H1 (cell line): ENCODE results near the gene AHDC1. TPM values are rescaled to one million over a fixed set of nuclear protein-coding genes. Genes with fewer than 3 reads are reported as not detected.

Experiments
- CTCF ChIA-PET: fragments of 300-600 bp; sonication (Branson Sonifier 250); formaldehyde crosslinking; loops from one replicate; lab custom pipeline; 2021; ENCODE audit not compliant: partially characterized antibody; lab: Charles Lee
- POLR2A ChIA-PET: fragments of 300-600 bp; sonication (Branson Sonifier 250); formaldehyde crosslinking; loops from one replicate; lab custom pipeline; 2021; ENCODE audit warnings: inconsistent platforms; ENCODE audit not compliant: partially characterized antibody; lab: Charles Lee
- DNase-seq, 2 experiments: peaks; one replicate each; pipeline versions ENCODE4 v3.0.0 to v3.0.0-alpha.2; 2010 to 2022; ENCODE audit warnings: low spot score in 2 of 2, low read depth in 1 of 2, mixed read lengths in 1 of 2
- FAIRE-seq: peaks from 2 replicates; lab custom pipeline; 2011; peaks lifted over from hg19 to GRCh38; lab: Jason Lieb, UNC
- H2AFZ ChIP-seq: 2 replicates; pipeline ENCODE4 v1.8.1; 2012; ENCODE audit warnings: low read length, inconsistent platforms
- H2AK5ac ChIP-seq: 2 replicates; pipeline ENCODE4 v1.6.1; 2013; ENCODE audit warnings: low read depth, low read length
- H2BK120ac ChIP-seq: replicated peaks from 2 replicates; pipeline ENCODE3; 2013; ENCODE audit warnings: low read depth, low read length, inconsistent platforms
- H2BK12ac ChIP-seq: 2 replicates; pipeline ENCODE4 v1.6.1; 2013; ENCODE audit warnings: low read depth, low read length
- H2BK15ac ChIP-seq: 2 replicates; pipeline ENCODE4 v1.6.1; 2013; ENCODE audit warnings: low read length
- H2BK20ac ChIP-seq: 2 replicates; pipeline ENCODE4 v1.6.1; 2013; ENCODE audit warnings: low read length
- H2BK5ac ChIP-seq: 2 replicates; pipeline ENCODE4 v1.6.1; 2013; ENCODE audit warnings: low read depth, low read length
- H3K14ac ChIP-seq: 2 replicates; pipeline ENCODE4 v1.6.1; 2013; ENCODE audit warnings: inconsistent platforms; ENCODE audit not compliant: insufficient read length
- H3K18ac ChIP-seq: 2 replicates; pipeline ENCODE4 v1.6.1; 2013; ENCODE audit warnings: low read length; ENCODE audit errors: extremely low read depth
- H3K23ac ChIP-seq: 2 replicates; pipeline ENCODE4 v1.6.1; 2013; ENCODE audit warnings: inconsistent platforms; ENCODE audit not compliant: insufficient read length
- H3K23me2 ChIP-seq: 2 replicates; pipeline ENCODE4 v1.6.1; 2013; ENCODE audit warnings: low read depth, low read length
- H3K27ac ChIP-seq: 2 replicates; pipeline ENCODE4 v1.6.1; 2011; ENCODE audit warnings: low read depth, low read length, inconsistent platforms
- H3K27me3 ChIP-seq, 4 experiments: replicated peaks in 1 of 4; 1 replicate in 1 of 4; 2 replicates in 3 of 4; pipeline versions ENCODE4 v1.6.1 to v1.8.1; 2011 to 2013; ENCODE audit warnings: low read length in 3 of 4, mild to moderate bottlenecking in 3 of 4, inconsistent platforms in 2 of 4, mixed read lengths in 2 of 4, moderate library complexity in 1 of 4; ENCODE audit not compliant: control insufficient read depth in 3 of 4, insufficient read depth in 3 of 4; ENCODE audit errors: extremely low read depth in 1 of 4
- H3K36me3 ChIP-seq, 4 experiments: 2 replicates each; pipeline versions ENCODE4 v1.6.1 to v1.8.1; 2011 to 2013; ENCODE audit warnings: mild to moderate bottlenecking in 4 of 4, low read length in 3 of 4, moderate library complexity in 2 of 4, control low read depth in 1 of 4, inconsistent platforms in 1 of 4; ENCODE audit not compliant: insufficient read depth in 4 of 4, control insufficient read depth in 2 of 4
- H3K4ac ChIP-seq: replicated peaks from 2 replicates; pipeline ENCODE3; 2013; ENCODE audit warnings: low read length, low read depth, mixed read lengths, inconsistent platforms; ENCODE audit not compliant: insufficient read length
- H3K4me1 ChIP-seq, 4 experiments: replicated peaks in 1 of 4; 1 replicate in 1 of 4; 2 replicates in 3 of 4; pipeline versions ENCODE4 v1.6.1 to v1.8.1; 2011 to 2013; ENCODE audit warnings: low read length in 3 of 4, inconsistent platforms in 2 of 4, mixed read lengths in 1 of 4; ENCODE audit not compliant: insufficient read depth in 4 of 4, control insufficient read depth in 3 of 4
- H3K4me2 ChIP-seq, 2 experiments: 2 replicates each; pipeline versions ENCODE4 v1.6.1 to v1.8.1; 2011 to 2013; ENCODE audit warnings: low read depth in 2 of 2, low read length in 2 of 2, control low read depth in 1 of 2, inconsistent platforms in 1 of 2, mild to moderate bottlenecking in 1 of 2; ENCODE audit not compliant: insufficient read depth in 1 of 2
- H3K4me3 ChIP-seq, 4 experiments: fragments of 200-600, 300-600 bp in 1 of 4; sonication (generic), shearing (Covaris generic), sonication (Bioruptor Twin) in 1 of 4; 2 replicates each; pipeline versions ENCODE4 v1.5.1 to v1.8.1; 2011 to 2016; ENCODE audit warnings: low read length in 4 of 4, low read depth in 3 of 4, control low read depth in 2 of 4, inconsistent platforms in 2 of 4, mild to moderate bottlenecking in 2 of 4, mixed read lengths in 1 of 4, moderate library complexity in 1 of 4; ENCODE audit not compliant: insufficient read depth in 2 of 4; ENCODE audit errors: extremely low read depth in 1 of 4
- H3K56ac ChIP-seq: replicated peaks from 2 replicates; pipeline ENCODE3; 2013; ENCODE audit warnings: low read depth, mild to moderate bottlenecking, mixed read lengths, low read length, inconsistent platforms; ENCODE audit not compliant: insufficient read length
- H3K79me1 ChIP-seq: 2 replicates; pipeline ENCODE4 v1.6.1; 2013; ENCODE audit warnings: low read depth, low read length, control low read depth
- H3K79me2 ChIP-seq, 2 experiments: 2 replicates each; pipeline versions ENCODE4 v1.6.1 to v1.8.1; 2012 to 2013; ENCODE audit warnings: low read length in 2 of 2, mild to moderate bottlenecking in 2 of 2, inconsistent platforms in 1 of 2; ENCODE audit not compliant: insufficient read depth in 2 of 2, control insufficient read depth in 1 of 2
- H3K9ac ChIP-seq, 4 experiments: replicated peaks in 1 of 4; 1 replicate in 1 of 4; 2 replicates in 3 of 4; pipeline versions ENCODE4 v1.6.1 to v1.8.1; 2011 to 2013; ENCODE audit warnings: low read depth in 3 of 4, low read length in 3 of 4, control low read depth in 2 of 4, mild to moderate bottlenecking in 2 of 4, moderate library complexity in 2 of 4, inconsistent platforms in 1 of 4; ENCODE audit errors: extremely low read depth in 1 of 4
- H3K9me3 ChIP-seq, 2 experiments: 2 replicates each; pipeline versions ENCODE4 v1.6.1 to v1.8.1; 2012 to 2013; ENCODE audit warnings: mild to moderate bottlenecking in 2 of 2, moderate library complexity in 2 of 2, control low read depth in 1 of 2, inconsistent platforms in 1 of 2, low read depth in 1 of 2, low read length in 1 of 2, mixed read lengths in 1 of 2; ENCODE audit not compliant: insufficient read depth in 2 of 2
- H4K20me1 ChIP-seq, 2 experiments: replicated peaks in 1 of 2; 2 replicates each; pipeline versions ENCODE3 to v1.8.1; 2011 to 2013; ENCODE audit warnings: inconsistent platforms in 2 of 2, low read length in 2 of 2, mild to moderate bottlenecking in 1 of 2; ENCODE audit not compliant: insufficient read depth in 2 of 2, control insufficient read depth in 1 of 2
- H4K5ac ChIP-seq: 2 replicates; pipeline ENCODE4 v1.6.1; 2013; ENCODE audit warnings: low read length, low read depth, mixed read lengths, inconsistent platforms; ENCODE audit not compliant: insufficient read length
- H4K8ac ChIP-seq: 2 replicates; pipeline ENCODE4 v1.8.0; 2013; ENCODE audit warnings: mild to moderate bottlenecking, moderate library complexity, low read length, inconsistent platforms; ENCODE audit not compliant: insufficient read depth; ENCODE audit errors: extremely low read depth
- H4K91ac ChIP-seq: replicated peaks from 2 replicates; pipeline ENCODE3; 2013; ENCODE audit warnings: low read length, mixed read lengths, inconsistent platforms; ENCODE audit not compliant: insufficient read length
- ASH2L ChIP-seq: fragments of 200-600, 300-600 bp; sonication (generic); IDR thresholded peaks from one replicate; pipeline ENCODE4 v1.7.1; 2017; ENCODE audit warnings: low read length
- CBX5 ChIP-seq: fragments of 300-800, 300-1000 bp; sonication (generic); IDR thresholded peaks from 2 replicates; pipeline ENCODE4 v1.7.1; 2016; ENCODE audit warnings: antibody characterized with exemption, low read length, low read depth
- CHD2 ChIP-seq: IDR thresholded peaks from 2 replicates; pipeline ENCODE4 v1.6.1; 2012; ENCODE audit warnings: low read length, improper control_type of control experiment
- EP300 ChIP-seq, 2 experiments: IDR thresholded peaks; 1 replicate in 1 of 2; 2 replicates in 1 of 2; pipeline ENCODE4 v1.6.1; 2011 to 2012; ENCODE audit warnings: low read depth in 2 of 2, low read length in 2 of 2, mild to moderate bottlenecking in 2 of 2, borderline replicate concordance in 1 of 2, inconsistent platforms in 1 of 2, moderate library complexity in 1 of 2
- KDM5A ChIP-seq: fragments of 200-600 bp; IDR thresholded peaks from 2 replicates; pipeline ENCODE4 v1.7.1; 2012; ENCODE audit warnings: mild to moderate bottlenecking, low read length, inconsistent platforms, mixed read lengths
- NRF1 ChIP-seq: IDR thresholded peaks from 2 replicates; pipeline ENCODE4 v1.6.1; 2011; ENCODE audit warnings: mild to moderate bottlenecking, low read depth, low read length, improper control_type of control experiment
- POLR2AphosphoS5 ChIP-seq: IDR thresholded peaks from 2 replicates; pipeline ENCODE4 v1.6.1; 2011; ENCODE audit warnings: low read depth, low read length
- SRF ChIP-seq: IDR thresholded peaks from 2 replicates; pipeline ENCODE4 v1.6.1; 2011; ENCODE audit warnings: mild to moderate bottlenecking, low read depth, low read length, moderate library complexity
- SUZ12 ChIP-seq: fragments of 200-600 bp; sonication (generic); IDR thresholded peaks from 2 replicates; pipeline ENCODE4 v1.6.1; 2012; ENCODE audit warnings: mild to moderate bottlenecking, inconsistent platforms, low read length, moderate library complexity, mixed read lengths
- TAF1 ChIP-seq: IDR thresholded peaks from 2 replicates; pipeline ENCODE4 v1.6.1; 2011; ENCODE audit warnings: mild to moderate bottlenecking, low read depth, low read length
- USF2 ChIP-seq: IDR thresholded peaks from 2 replicates; pipeline ENCODE4 v1.6.1; 2011; ENCODE audit warnings: low read length, improper control_type of control experiment
- WGBS, 2 experiments: shearing (Covaris generic) in 1 of 2; methylation state at CpG; one replicate each; pipeline versions ENCODE4 v1.1.6 to v1.1.7; 2013 to 2015; ENCODE audit warnings: low lambda C conversion rate in 2 of 2, mixed read lengths in 2 of 2, inconsistent platforms in 1 of 2, low coverage in 1 of 2, missing lambda C conversion rate in 1 of 2; ENCODE audit not compliant: insufficient replicate concordance in 2 of 2, insufficient coverage in 1 of 2, insufficient read length in 1 of 2; ENCODE audit errors: extremely low coverage in 1 of 2, missing lambda C conversion rate in 1 of 2; 5-methylcytosine and 5-hydroxymethylcytosine counted together
- polyA plus RNA-seq, 7 experiments: library from polyadenylated mRNA; depleted of rRNA in 3 of 7; stranded (reverse) in 5 of 7; unstranded in 2 of 7; fragments of >200 nt in 5 of 7; fragments of 200-250 nt in 2 of 7; gene quantifications; 1 replicate in 5 of 7; 2 replicates in 1 of 7; 4 replicates in 1 of 7; pipeline versions ENCODE4 v1.2.1 to v1.2.3, GENCODE V29; 2011 to 2013; ENCODE audit warnings: missing spikeins in 2 of 7, mixed read lengths in 2 of 7
- total RNA-seq: library from RNA; stranded (reverse); fragmentation: NEBNext Ultra II Directional; extraction: Animal tissue kit (Norgen Biotek cat#: 25700); gene quantifications from 2 replicates; pipeline ENCODE4 v1.2.1, GENCODE V29; 2021

AHDC1 gene
- total and polyA plus RNA-seq, 2 of the 8 experiments (the other 6 are each of a cell fraction or from before 2014, with no cell fraction given): 4.4 to 35.1 TPM

- Histone ChIP-seq H3K23me2 (no peaks in the 10 kb centered on the region), H2BK20ac (peak overlapping the region; percentile 98), H3K18ac (peak overlapping the region; percentile 87), H3K27me3 (no peaks in the 10 kb centered on the region), H4K91ac (peak overlapping the region; percentile 91), H3K14ac (no peak overlapping the region), H4K5ac (peak overlapping the region; percentile 13), H3K56ac (no peak overlapping the region), H3K23ac (no peak overlapping the region), H3K9me3 (no peaks in the 10 kb centered on the region), H3K36me3 (no peaks in the 10 kb centered on the region), H2BK15ac (peak overlapping the region; percentile 81; the same call in 1 of the 2 replicates), H2BK12ac (peak overlapping the region; percentile 88), H3K79me1 (no peaks in the 10 kb centered on the region), H3K79me2 (no peaks in the 10 kb centered on the region), H3K4me2 (peak overlapping the region in 1 of 2 experiments; percentile 2; a peak in 1 of 4 replicates), H3K27ac (no peak overlapping the region), H3K4me1 (peaks cover 0 to 14% (median 6%) of the 10 kb centered on the region in 4 experiments; a peak in 5 of 7 replicates), H4K20me1 (no peaks in the 10 kb centered on the region), H2BK5ac (peak overlapping the region; percentile 95), H3K4me3 (no peak overlapping the region), H2AK5ac (0 out of 2 replicates have a peak overlapping the region, but pooled peaks have one; percentile 5), H2AFZ (peak overlapping the region; percentile 60; the same call in 1 of the 2 replicates), H3K4ac (no peak overlapping the region), H2BK120ac (peak overlapping the region; percentile 94), H3K9ac (no peak overlapping the region), H4K8ac (no peak overlapping the region; the same call in none of the 2 replicates)
- ChIA-PET CTCF (interaction anchor here (0.6 to 7.1 kb wide), 19 partner anchors 8 to 428 kb away, joined by 3 to 48 read pairs (median 4); no protein-coding TSS in a partner anchor), POLR2A (interaction anchor here (0.8 to 2.2 kb wide), 5 partner anchors 8 to 102 kb away, joined by 3 to 10 read pairs (median 5); no protein-coding TSS in a partner anchor)
- 86% methylated on average over 4 of the region's 13 CpGs; no CpG with 5 or more reads in 1 of the 2 experiments for WGBS, 2 experiments
- DNase-seq (peak in 1 of 2 experiments; percentile 67), FAIRE-seq (no peak)
- TF ChIP-seq KDM5A (no peak), ASH2L (peak; percentile 22), NRF1 (no peak), USF2 (no peak), SUZ12 (no peak), TAF1 (0 out of 2 replicates have a peak, but pooled peaks have one; percentile 34), SRF (no peak), CBX5 (no peak), POLR2AphosphoS5 (no peak), CHD2 (no peak), EP300 (IDR thresholded peaks at IDR 0.05; ENCODE audit: borderline replicate concordance in 1 of 2, low read depth in 2 of 2, low read length in 2 of 2) (no peak)
Observed at GRCh38 chr1:27504588-27505419, 99.1 kb downstream of the AHDC1 start.
